ENCODE measurements around the gene SLC8A1. TPM values are rescaled to one million over a fixed set of nuclear protein-coding genes. Genes with fewer than 3 reads are reported as not detected.
A peak's percentile ranks its signal among the peaks of the same experiment; 100 is the strongest.

Gene SLC8A1
- total RNA-seq, 1 donor, result 39.1 TPM

DNA sequence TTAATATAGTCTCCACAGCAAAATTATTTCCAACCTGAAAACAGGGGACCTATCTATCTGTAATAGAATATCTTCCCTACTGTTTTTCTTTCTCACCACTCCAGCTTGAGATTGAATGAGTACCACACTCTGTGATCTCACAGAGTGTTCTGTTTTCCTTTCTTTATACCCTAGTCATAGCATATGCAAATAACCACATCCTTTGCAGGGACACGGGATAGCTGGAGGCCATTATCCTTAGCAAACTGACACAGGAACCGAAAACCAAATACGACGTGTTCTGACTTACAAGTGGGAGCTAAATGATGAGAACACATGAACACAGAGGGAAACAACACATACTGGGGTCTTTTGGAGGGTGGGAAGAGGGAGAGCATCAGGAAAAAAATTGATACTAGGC, 224.7 kb downstream of the SLC8A1 start:
- H3K4me3 ChIP-seq (ENCODE audit: low read depth, low read length), result no peak overlapping the region
- TF ChIP-seq, protein P1, sequence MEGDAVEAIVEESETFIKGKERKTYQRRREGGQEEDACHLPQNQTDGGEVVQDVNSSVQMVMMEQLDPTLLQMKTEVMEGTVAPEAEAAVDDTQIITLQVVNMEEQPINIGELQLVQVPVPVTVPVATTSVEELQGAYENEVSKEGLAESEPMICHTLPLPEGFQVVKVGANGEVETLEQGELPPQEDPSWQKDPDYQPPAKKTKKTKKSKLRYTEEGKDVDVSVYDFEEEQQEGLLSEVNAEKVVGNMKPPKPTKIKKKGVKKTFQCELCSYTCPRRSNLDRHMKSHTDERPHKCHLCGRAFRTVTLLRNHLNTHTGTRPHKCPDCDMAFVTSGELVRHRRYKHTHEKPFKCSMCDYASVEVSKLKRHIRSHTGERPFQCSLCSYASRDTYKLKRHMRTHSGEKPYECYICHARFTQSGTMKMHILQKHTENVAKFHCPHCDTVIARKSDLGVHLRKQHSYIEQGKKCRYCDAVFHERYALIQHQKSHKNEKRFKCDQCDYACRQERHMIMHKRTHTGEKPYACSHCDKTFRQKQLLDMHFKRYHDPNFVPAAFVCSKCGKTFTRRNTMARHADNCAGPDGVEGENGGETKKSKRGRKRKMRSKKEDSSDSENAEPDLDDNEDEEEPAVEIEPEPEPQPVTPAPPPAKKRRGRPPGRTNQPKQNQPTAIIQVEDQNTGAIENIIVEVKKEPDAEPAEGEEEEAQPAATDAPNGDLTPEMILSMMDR (IDR thresholded peaks at IDR 0.05; ENCODE audit: insufficient read depth, low read length), result no peak
- DNase-seq (ENCODE audit: low read depth), result no peak

DNA sequence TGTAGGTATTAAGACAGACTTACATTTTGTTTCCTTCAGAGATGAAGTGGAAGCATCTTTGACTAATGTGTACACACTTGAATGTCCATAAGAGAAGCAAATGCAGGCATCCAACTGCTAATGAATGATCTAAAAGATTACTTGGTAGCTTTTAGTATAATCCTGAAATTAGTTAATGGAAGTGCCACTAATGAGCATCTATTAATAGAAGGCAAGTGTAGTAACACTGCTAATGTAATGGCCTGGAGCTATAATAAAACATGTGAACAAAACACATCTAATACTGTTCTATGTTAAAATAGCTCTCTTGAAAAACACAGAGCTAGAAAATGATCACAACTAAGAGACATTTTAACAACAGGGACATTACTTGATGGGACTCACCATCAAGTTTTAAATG, 225.3 kb downstream of the SLC8A1 start:
- H3K4me3 ChIP-seq (ENCODE audit: low read depth, low read length), result no peak overlapping the region
- DNase-seq (ENCODE audit: low read depth), result no peak
- TF ChIP-seq, protein P1 (IDR thresholded peaks at IDR 0.05; ENCODE audit: insufficient read depth, low read length), result no peak

DNA sequence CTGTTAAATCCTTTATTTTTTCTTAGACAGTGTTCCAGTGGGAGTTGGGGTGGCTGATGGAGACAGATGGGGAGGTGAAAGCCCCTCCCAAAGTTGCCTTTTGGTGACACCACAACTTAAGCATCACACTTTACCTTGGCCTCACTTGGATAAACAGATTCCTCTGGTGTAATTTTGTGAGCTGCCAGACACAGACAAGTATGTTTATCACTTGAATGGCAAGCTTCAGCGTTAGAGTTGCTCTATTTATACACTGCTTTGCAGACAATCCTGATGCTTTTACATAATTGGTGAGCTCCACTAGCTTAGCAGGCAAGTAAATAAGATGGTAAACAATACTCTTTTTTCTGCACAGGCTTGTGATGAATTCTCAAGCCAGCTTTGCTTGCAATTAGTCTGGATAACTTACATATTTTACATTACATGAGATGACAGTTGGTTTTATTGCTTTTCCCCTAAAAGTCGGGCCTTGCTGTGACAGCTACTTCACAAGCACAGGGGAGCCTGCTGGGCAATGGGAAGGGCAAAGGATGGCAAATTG, 226.2 kb downstream of the SLC8A1 start:
- no peak overlapping the region for H3K4me3 ChIP-seq (ENCODE audit: low read depth, low read length)
- TF ChIP-seq, protein P1 (IDR thresholded peaks at IDR 0.05; ENCODE audit: insufficient read depth, low read length), result no peak
- no peak for DNase-seq (ENCODE audit: low read depth)

DNA sequence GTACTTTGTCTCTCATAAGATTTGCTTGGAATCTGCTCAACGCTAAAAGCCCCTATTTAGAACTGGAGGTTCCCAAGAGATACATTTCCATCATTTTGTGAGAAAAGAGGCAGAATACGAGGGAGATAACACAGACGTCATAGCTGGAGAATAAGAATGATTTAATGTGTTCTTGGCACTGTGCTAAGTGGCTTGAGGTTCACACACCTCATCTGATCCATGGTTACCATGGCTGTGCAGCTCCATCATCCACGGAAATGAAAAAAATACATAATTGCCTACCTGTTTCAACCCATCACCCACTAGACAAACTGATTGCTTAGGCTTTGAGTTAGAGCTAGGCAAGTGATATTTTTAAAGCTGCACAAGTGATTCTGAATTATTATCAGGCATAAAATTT, 227.6 kb downstream of the SLC8A1 start:
- TF ChIP-seq, protein P1 (IDR thresholded peaks at IDR 0.05; ENCODE audit: insufficient read depth, low read length), result no peak
- DNase-seq (ENCODE audit: low read depth), result no peak
- no peak overlapping the region for H3K4me3 ChIP-seq (ENCODE audit: low read depth, low read length)

DNA sequence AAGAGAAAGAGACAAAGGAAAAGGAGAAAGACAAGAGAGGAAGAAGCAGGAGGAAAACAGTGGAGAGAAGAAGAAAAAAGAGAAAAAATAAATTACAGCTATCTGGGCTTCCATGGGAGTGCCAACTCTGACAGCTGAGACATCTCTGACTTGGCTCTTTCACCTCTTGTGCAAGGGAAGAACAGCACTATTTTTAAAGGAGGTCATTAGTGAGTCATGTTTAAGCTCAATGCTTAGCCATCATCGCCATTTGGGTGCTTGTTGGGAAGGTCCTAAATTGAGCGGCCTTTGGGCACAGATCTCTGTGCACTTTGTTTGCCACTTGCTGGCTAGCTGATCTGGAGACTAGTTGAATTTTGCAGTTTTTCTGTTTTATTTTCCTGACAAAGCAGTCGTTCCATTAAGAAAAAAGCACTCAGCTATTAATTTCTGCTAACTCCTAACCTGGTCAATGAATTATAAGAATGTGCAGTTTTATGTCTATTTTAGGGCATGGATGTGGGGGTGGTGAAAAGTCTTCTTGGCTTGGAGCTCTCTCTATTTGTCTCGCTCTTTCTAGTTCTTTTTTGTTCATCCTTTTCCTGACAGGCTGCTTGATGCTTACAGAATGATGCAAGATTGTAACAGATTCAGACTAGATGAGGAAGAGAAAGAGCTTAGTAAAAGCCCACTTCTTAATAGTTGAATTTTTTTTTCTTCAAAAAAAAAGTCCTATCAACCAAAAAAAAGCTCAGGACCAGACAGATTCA, 231.5 kb downstream of the SLC8A1 start:
- TF ChIP-seq, protein P1 (IDR thresholded peaks at IDR 0.05; ENCODE audit: insufficient read depth, low read length), result no peak

GRCh38 chr2:40219141-40219540, 232.7 kb downstream of the SLC8A1 start:
- H3K4me3 ChIP-seq (ENCODE audit: low read depth, low read length), result no peak overlapping the region
- DNase-seq (ENCODE audit: low read depth), result peak; percentile 16
- TF ChIP-seq, protein P1 (IDR thresholded peaks at IDR 0.05; ENCODE audit: insufficient read depth, low read length), result no peak

More for the DNA sequence above, 231.5 kb downstream of the SLC8A1 start:
- peak; percentile 87 for DNase-seq (ENCODE audit: low read depth)
- no peak overlapping the region for H3K4me3 ChIP-seq (ENCODE audit: low read depth, low read length)
